Muscle layer of duodenum (tissue), 2 donors: ENCODE measurements around the gene PTPRD.

Experiments used
- H3K27ac ChIP-seq: one replicate; pipeline ENCODE4 v1.7.0; 2013; ENCODE audit warnings: mild to moderate bottlenecking, low read length
- H3K27me3 ChIP-seq: one replicate; pipeline ENCODE4 v1.7.0; 2013; ENCODE audit warnings: low read depth, mild to moderate bottlenecking, control low read depth, low read length
- H3K36me3 ChIP-seq, 2 donors: one replicate each; pipeline ENCODE4 v1.7.0; 2013; ENCODE audit warnings: low read length in 2 of 2, control low read depth in 1 of 2, mild to moderate bottlenecking in 1 of 2; ENCODE audit not compliant: insufficient read depth in 2 of 2, control insufficient read depth in 1 of 2
- H3K4me1 ChIP-seq, 2 donors: one replicate each; pipeline ENCODE4 v1.7.0; 2013; ENCODE audit warnings: low read length in 2 of 2, mild to moderate bottlenecking in 2 of 2, control low read depth in 1 of 2, moderate library complexity in 1 of 2; ENCODE audit not compliant: insufficient read depth in 2 of 2, control insufficient read depth in 1 of 2
- H3K4me3 ChIP-seq, 2 donors: one replicate each; pipeline ENCODE4 v1.7.0; 2013; ENCODE audit warnings: low read length in 2 of 2, low read depth in 1 of 2, mild to moderate bottlenecking in 1 of 2
- H3K9me3 ChIP-seq, 2 donors: one replicate each; pipeline ENCODE4 v1.7.0; 2013; ENCODE audit warnings: low read length in 2 of 2, control low read depth in 1 of 2, mild to moderate bottlenecking in 1 of 2; ENCODE audit not compliant: control insufficient read depth in 1 of 2
- donor health status: healthy.

The PTPRD gene

DNA sequence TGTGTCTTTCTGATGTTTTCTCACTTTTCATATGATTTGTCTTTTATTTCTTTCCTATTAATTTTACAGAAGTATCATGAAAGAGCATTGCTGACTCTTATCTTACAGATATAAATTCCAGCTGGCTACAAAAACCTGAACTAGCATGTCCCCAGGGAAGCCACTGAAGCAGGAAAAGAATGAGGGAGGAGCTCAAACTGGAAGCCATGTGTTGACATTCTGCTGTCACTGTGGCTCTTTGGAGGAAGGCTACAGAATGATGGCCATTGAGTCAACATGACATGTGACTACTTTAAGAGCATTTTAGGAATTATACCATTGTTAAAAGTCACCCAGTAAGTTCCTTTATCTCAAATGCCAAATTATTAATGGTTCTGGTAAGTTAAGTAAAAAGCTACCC lies 2174.9 kb downstream of the PTPRD start:
- H3K4me3 ChIP-seq: no peak overlapping the region
- H3K27ac ChIP-seq: no peak overlapping the region
- no peaks in the 10 kb centered on the region for H3K4me1 ChIP-seq
- no peaks in the 10 kb centered on the region for H3K36me3 ChIP-seq
- no peaks in the 10 kb centered on the region for H3K27me3 ChIP-seq
- no peaks in the 10 kb centered on the region for H3K9me3 ChIP-seq

DNA sequence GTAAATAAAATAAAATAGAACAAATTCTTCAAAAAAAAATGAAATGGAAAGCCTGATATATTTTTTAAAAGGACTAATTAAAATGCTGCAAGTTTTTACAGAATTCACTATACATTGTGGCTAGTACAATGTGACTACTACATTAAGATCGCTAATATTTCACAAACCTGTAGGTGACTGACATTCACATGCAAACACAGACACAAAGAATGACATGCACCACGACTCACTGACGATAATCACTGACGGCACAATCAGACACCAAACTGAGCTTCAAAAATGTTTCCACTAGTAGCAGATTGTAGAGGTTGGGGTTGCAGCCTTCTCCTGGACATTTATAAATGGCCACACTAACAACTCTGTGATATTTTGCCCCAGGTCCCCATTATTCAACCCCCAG lies 2175.5 kb downstream of the PTPRD start:
- H3K36me3 ChIP-seq: no peaks in the 10 kb centered on the region
- H3K4me1 ChIP-seq: no peaks in the 10 kb centered on the region
- no peaks in the 10 kb centered on the region for H3K27me3 ChIP-seq
- H3K27ac ChIP-seq: no peak overlapping the region
- no peak overlapping the region for H3K4me3 ChIP-seq
- H3K9me3 ChIP-seq: no peaks in the 10 kb centered on the region

DNA sequence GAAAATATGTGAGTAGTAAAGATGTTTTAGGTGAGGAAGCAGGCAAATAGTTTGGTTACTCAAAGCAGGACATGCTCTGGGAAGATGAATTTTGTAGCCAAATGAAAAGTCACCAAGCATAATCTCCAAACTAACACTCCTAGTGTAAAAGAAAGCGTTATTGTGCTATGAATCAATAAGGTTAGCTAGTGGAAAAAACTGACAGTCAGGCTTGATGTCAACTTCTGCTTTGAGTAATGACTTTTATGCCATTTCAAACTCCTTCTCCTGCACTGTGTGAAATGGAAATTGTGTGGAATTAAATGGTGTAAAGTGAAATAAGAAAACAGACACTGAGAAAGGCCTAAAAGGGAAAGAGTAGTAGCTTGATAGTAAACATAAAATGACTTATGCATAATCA lies 2176.0 kb downstream of the PTPRD start:
- no peaks in the 10 kb centered on the region for H3K36me3 ChIP-seq
- no peak overlapping the region for H3K4me3 ChIP-seq
- H3K27ac ChIP-seq: no peak overlapping the region
- no peaks in the 10 kb centered on the region for H3K9me3 ChIP-seq
- H3K27me3 ChIP-seq: no peaks in the 10 kb centered on the region
- H3K4me1 ChIP-seq: no peaks in the 10 kb centered on the region

DNA sequence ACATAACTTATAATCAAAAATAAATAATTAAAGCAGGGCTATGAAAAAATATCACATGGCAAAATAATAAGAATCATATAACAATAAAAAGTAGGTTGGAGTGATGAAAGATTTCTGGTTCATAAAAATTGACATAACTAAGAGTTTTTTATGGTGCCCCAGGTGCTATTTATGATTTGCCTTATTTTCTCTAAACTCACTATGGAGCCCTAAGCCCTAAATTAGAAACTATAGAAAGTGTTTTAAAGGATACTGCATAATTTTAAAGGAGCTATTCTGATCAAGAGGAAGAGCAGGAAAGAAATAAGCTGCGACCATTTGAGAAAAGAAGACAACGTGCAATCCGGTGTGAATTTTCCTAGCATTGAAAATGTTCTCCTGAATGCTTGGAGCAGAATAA lies 2178.2 kb downstream of the PTPRD start:
- Histone ChIP-seq H3K27me3 (no peaks in the 10 kb centered on the region), H3K9me3 (no peaks in the 10 kb centered on the region), H3K27ac (no peak overlapping the region)

DNA sequence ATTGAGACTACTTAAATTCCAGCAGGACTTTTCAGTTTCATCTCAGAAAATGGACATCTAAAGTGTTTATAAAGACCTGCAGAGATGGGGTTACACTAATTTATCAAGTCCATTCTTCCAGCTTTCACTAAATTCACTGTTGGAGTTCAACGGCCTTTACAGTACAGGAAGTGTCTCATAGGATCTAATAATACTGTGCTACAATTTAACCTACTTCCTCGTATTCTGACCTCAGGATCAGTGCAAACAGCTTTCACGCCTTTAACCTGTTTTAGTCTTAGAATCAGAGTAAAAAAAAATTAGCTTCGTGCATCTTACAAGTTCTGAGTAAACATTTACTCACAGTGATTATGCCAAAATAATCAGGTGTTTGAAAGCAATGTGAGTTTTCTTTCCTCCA lies 2180.6 kb downstream of the PTPRD start:
- no peaks in the 10 kb centered on the region for H3K9me3 ChIP-seq
- no peaks in the 10 kb centered on the region for H3K36me3 ChIP-seq
- no peak overlapping the region for H3K27ac ChIP-seq
- no peaks in the 10 kb centered on the region for H3K27me3 ChIP-seq
- H3K4me3 ChIP-seq: no peak overlapping the region
- H3K4me1 ChIP-seq: no peaks in the 10 kb centered on the region

More for the DNA sequence above, 2178.2 kb downstream of the PTPRD start:
- Histone ChIP-seq H3K4me3 (no peak overlapping the region), H3K4me1 (no peaks in the 10 kb centered on the region), H3K36me3 (no peaks in the 10 kb centered on the region)

DNA sequence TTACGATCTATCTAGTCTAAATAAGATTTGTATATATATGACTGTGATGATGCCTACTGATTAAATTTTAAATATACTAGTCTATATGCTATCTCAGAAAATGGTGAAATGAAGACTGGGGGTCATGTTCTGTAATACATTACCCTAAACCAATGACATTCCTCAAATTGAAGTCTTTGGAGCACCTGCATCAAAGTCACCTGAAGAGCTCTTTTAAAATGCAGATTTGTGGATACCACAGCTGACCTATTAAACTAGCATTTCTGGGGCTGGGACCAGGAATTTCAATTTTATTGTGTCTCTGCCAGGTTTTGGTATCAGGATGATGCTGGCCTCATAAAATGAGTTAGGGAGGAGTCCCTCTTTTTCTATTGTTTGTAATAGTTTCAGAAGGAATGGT lies 2181.3 kb downstream of the PTPRD start:
- Histone ChIP-seq H3K4me3 (no peak overlapping the region), H3K27ac (no peak overlapping the region), H3K27me3 (no peaks in the 10 kb centered on the region), H3K9me3 (no peaks in the 10 kb centered on the region), H3K36me3 (no peaks in the 10 kb centered on the region), H3K4me1 (no peaks in the 10 kb centered on the region)

DNA sequence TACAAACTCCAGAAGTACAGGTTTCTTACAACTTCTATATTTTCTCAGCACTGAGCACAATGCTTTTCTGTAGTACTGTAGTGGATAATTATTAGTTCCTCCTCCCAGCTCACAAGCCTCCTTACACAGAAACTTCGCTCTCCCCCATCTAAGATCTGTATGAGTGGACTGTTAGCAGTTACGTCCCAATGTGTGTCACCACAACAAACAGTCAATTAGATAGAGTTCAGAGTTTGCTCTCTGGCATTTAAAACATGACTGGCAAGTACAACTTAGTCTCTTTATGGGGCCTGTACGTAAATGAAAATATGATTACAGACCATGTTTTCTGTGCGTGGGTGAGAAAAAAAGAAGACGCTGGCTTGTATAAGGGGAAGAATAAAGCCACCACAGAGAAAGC lies 2181.9 kb downstream of the PTPRD start:
- Histone ChIP-seq H3K27ac (no peak overlapping the region), H3K4me3 (no peak overlapping the region), H3K9me3 (no peaks in the 10 kb centered on the region)

DNA sequence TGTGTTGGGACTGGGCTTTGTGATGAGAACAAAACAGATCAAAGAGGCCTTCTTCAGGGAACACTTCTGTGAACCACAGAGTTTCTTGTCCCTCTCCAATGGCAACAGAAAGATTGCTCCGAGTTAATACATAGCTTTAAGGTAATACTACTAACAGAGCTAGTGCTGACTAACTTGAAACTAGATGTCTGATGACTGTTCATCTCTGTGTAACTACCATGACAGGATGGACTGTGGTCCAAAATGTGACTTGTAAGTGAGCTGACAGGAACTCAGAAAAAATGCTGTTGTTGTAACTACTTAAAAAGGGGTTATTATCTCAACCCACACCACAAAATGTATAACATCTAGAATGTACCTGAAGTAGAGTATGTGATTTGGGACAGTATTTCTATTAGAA lies 2183.0 kb downstream of the PTPRD start:
- no peak overlapping the region for H3K27ac ChIP-seq
- no peaks in the 10 kb centered on the region for H3K9me3 ChIP-seq

More for the DNA sequence above, 2181.9 kb downstream of the PTPRD start:
- H3K27me3 ChIP-seq: no peaks in the 10 kb centered on the region
- H3K4me1 ChIP-seq: no peaks in the 10 kb centered on the region
- H3K36me3 ChIP-seq: no peaks in the 10 kb centered on the region

DNA sequence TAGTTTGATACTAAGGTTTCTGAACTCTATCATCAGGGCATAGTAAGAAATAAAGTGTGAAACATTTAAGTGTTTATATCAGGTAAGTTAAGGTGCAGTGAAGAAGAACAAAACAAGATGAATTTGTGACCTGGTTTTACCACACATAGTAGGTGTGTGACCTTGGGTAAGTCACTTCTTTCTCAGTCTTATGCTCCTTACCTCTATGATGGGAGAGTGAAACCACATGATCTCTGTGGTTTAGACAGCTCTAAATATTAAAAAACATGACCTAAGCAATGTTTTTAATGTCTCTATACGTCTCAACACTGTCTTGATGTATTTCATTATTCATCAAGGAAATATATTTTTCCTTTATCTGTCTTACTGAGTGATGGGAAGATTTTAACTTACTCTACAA lies 2183.6 kb downstream of the PTPRD start:
- Histone ChIP-seq H3K4me1 (no peaks in the 10 kb centered on the region), H3K9me3 (no peaks in the 10 kb centered on the region), H3K36me3 (no peaks in the 10 kb centered on the region), H3K4me3 (no peak overlapping the region), H3K27ac (no peak overlapping the region), H3K27me3 (no peaks in the 10 kb centered on the region)

More for the DNA sequence above, 2183.0 kb downstream of the PTPRD start:
- Histone ChIP-seq H3K4me1 (no peaks in the 10 kb centered on the region), H3K4me3 (no peak overlapping the region), H3K27me3 (no peaks in the 10 kb centered on the region), H3K36me3 (no peaks in the 10 kb centered on the region)

DNA sequence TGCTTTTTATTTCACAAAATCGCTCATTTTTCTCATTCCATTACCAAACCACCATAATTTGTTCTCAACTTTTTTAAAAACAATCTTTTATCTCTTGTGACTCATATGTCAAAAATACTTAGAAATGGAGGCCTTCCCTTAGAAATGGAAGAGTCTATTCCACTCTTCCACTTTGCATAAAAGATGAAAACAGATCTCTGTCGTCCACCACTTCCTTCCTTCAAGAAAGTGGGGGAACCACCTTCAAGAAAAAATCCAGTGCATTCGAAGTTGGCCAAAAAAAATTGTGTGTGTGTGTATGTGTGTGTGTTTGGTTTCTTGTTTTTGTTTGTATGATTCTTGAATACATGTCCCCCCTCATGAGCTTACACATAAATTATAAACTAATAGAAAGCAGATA lies 2184.4 kb downstream of the PTPRD start:
- H3K9me3 ChIP-seq: no peaks in the 10 kb centered on the region
- H3K36me3 ChIP-seq: no peaks in the 10 kb centered on the region
- no peak overlapping the region for H3K4me3 ChIP-seq
- H3K27me3 ChIP-seq: no peaks in the 10 kb centered on the region
- no peak overlapping the region for H3K27ac ChIP-seq
- no peaks in the 10 kb centered on the region for H3K4me1 ChIP-seq

DNA sequence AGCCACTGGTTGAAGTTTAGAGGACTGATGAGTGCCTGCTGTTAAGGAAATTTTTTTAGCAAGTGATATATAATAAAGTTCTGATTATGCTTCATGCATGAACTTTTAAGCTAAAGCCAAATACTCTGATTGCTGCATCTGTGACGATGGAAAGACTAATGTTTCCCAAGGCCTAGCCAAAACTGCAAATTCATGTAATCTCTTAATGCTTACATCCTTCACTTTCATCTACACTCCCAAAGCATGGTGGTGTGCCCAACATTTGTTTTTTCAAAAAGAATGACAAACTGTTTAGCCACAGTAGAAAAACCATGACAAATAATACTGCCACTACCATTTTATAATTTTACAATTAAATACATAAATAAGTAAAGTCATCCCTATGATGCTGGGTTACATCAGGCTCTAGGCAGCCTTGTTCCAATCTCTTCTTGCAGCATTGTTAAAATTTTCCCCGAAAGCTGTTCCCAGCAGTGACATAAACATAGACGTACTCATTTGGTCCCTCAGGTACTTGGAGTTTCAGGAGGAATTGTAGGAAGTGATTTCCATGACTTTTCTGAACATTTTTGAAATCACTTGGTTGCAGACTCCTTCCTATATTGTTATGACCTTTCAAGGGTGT lies 2187.9 kb downstream of the PTPRD start:
- no peak overlapping the region for H3K27ac ChIP-seq
- H3K27me3 ChIP-seq: no peaks in the 10 kb centered on the region
- no peaks in the 10 kb centered on the region for H3K4me1 ChIP-seq
- no peaks in the 10 kb centered on the region for H3K36me3 ChIP-seq
- H3K4me3 ChIP-seq: no peak overlapping the region
- no peaks in the 10 kb centered on the region for H3K9me3 ChIP-seq

DNA sequence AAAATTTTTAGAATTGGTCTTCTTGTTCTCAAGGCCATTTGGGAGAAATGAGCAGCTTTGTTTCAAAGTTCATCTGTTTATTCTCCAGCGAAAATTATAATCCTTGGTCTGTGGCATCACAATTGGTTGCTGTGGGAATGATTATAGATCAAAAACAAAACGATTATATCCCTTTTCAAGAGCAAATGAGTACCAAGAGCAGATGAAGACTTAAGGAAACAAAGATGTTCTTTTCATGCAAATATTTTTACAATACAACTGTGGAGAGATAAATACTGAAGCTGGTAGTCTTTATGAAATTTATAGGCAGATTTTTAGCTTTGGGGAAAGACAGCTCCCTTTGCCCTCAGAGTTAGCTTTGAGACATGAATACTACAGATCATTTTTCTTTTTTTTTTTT lies 2192.4 kb downstream of the PTPRD start:
- Histone ChIP-seq H3K4me3 (no peak overlapping the region), H3K9me3 (no peaks in the 10 kb centered on the region), H3K27ac (no peak overlapping the region), H3K4me1 (no peaks in the 10 kb centered on the region), H3K27me3 (no peaks in the 10 kb centered on the region), H3K36me3 (no peaks in the 10 kb centered on the region)
